HepG2 (cell line): ENCODE measurements around the gene RNF126. TPM values are rescaled to one million over a fixed set of nuclear protein-coding genes. Genes with fewer than 3 reads are reported as not detected.

Source experiments
- DNMT3B ChIP-seq: conservative IDR thresholded peaks from 2 replicates; pipeline ENCODE4 v1.6.1; 2016; ENCODE audit warnings: missing biosample characterization, control low read depth
- DR1 ChIP-seq: sonication (generic); formaldehyde crosslinking; IDR thresholded peaks from 2 replicates; pipeline ENCODE4 v1.8.0; 2021; ENCODE audit warnings: mild to moderate bottlenecking, missing genetic modification reagents, inconsistent platforms
- IKZF1 ChIP-seq: fragments of 450-650 bp; IDR thresholded peaks from 2 replicates; pipeline ENCODE4 v1.7.1; 2016
- KDM5A ChIP-seq: fragments of 200-600 bp; sonication (generic); IDR thresholded peaks from 2 replicates; pipeline ENCODE4 v1.7.0; 2018; ENCODE audit warnings: antibody characterized with exemption, mild to moderate bottlenecking, low read length, borderline replicate concordance
- MED8 ChIP-seq: sonication (generic); formaldehyde crosslinking; IDR thresholded peaks from 2 replicates; pipeline ENCODE4 v1.8.1; 2023; ENCODE audit warnings: mild to moderate bottlenecking, missing genetic modification reagents; ENCODE audit not compliant: insufficient replicate concordance
- NFKBIZ ChIP-seq: IDR thresholded peaks from 2 replicates; pipeline ENCODE4 v1.6.1; 2018; ENCODE audit warnings: missing genetic modification reagents, missing compliant biosample characterization
- NKX3-1 ChIP-seq: sonication (generic); formaldehyde crosslinking; IDR thresholded peaks from 2 replicates; pipeline ENCODE4 v1.5.0; 2020; ENCODE audit warnings: missing genetic modification reagents
- RBAK ChIP-seq: sonication (generic); formaldehyde crosslinking; IDR thresholded peaks from 2 replicates; pipeline ENCODE4 v1.5.1; 2020; ENCODE audit warnings: mild to moderate bottlenecking, missing genetic modification reagents
- SNAPC2 ChIP-seq: sonication (generic); formaldehyde crosslinking; IDR thresholded peaks from 2 replicates; pipeline ENCODE4 v1.8.1; 2022; ENCODE audit warnings: mild to moderate bottlenecking, missing genetic modification reagents
- SRSF4 ChIP-seq: fragments of 200-400 bp; formaldehyde crosslinking; IDR thresholded peaks from one replicate; pipeline ENCODE4 v1.6.1; 2018; ENCODE audit warnings: mild to moderate bottlenecking, low read depth, low read length, moderate library complexity; ENCODE audit not compliant: poor library complexity, severe bottlenecking
- TCF12 ChIP-seq, 2 experiments: fragments of 450-650 bp in 1 of 2; sonication (generic) in 1 of 2; formaldehyde crosslinking in 1 of 2; IDR thresholded peaks; 2 replicates each; pipeline versions ENCODE4 v1.6.1 to v1.8.0; 2017 to 2022; ENCODE audit warnings: antibody characterized with exemption in 1 of 2, mild to moderate bottlenecking in 1 of 2, missing genetic modification reagents in 1 of 2, moderate library complexity in 1 of 2
- TRIM24 ChIP-seq: sonication (generic); formaldehyde crosslinking; IDR thresholded peaks from 2 replicates; pipeline ENCODE4 v1.8.0; 2022; ENCODE audit warnings: mild to moderate bottlenecking, missing genetic modification reagents
- XRCC5 ChIP-seq: fragments of 200-400 bp; formaldehyde crosslinking; optimal IDR thresholded peaks from 2 replicates; pipeline ENCODE3; 2017; ENCODE audit warnings: mild to moderate bottlenecking, low read length
- ZKSCAN1 ChIP-seq: fragments of 150-350 bp; IDR thresholded peaks from 2 replicates; pipeline ENCODE4 v1.6.1; 2014; ENCODE audit warnings: low read length
- ZNF136 ChIP-seq: sonication (generic); formaldehyde crosslinking; IDR thresholded peaks from 2 replicates; pipeline ENCODE4 v1.8.1; 2022; ENCODE audit warnings: low read depth, mild to moderate bottlenecking, moderate library complexity, missing genetic modification reagents
- ZNF274 ChIP-seq: sonication (generic); formaldehyde crosslinking; IDR thresholded peaks from 2 replicates; pipeline ENCODE4 v1.5.1; 2020; ENCODE audit warnings: mild to moderate bottlenecking, missing genetic modification reagents
- ZNF292 ChIP-seq: sonication (generic); formaldehyde crosslinking; IDR thresholded peaks from 2 replicates; pipeline ENCODE4 v1.8.1; 2022; ENCODE audit warnings: mild to moderate bottlenecking, low read depth, missing genetic modification reagents, borderline replicate concordance
- ZNF468 ChIP-seq: sonication (generic); formaldehyde crosslinking; IDR thresholded peaks from 2 replicates; pipeline ENCODE4 v1.8.0; 2022; ENCODE audit warnings: mild to moderate bottlenecking, moderate library complexity, missing genetic modification reagents
- ZNF790 ChIP-seq: sonication (generic); formaldehyde crosslinking; IDR thresholded peaks from 2 replicates; pipeline ENCODE4 v1.8.0; 2022; ENCODE audit warnings: missing genetic modification reagents, mild to moderate bottlenecking, borderline replicate concordance
- ZNF792 ChIP-seq: IDR thresholded peaks from 2 replicates; pipeline ENCODE4 v1.6.1; 2016
- ZSCAN20 ChIP-seq: sonication (generic); formaldehyde crosslinking; IDR thresholded peaks from 2 replicates; pipeline ENCODE4 v1.4.0; 2020; ENCODE audit warnings: missing genetic modification reagents, mild to moderate bottlenecking, borderline replicate concordance
- polyA plus RNA-seq, 8 experiments: library from polyadenylated mRNA; depleted of rRNA in 3 of 8; stranded (reverse) in 7 of 8; unstranded in 1 of 8; fragments of >200 nt; fragmentation: Illumina TruSeq in 4 of 8; extraction: Trizol in 4 of 8; gene quantifications; 2 replicates each; pipeline versions ENCODE4 v1.2.1 to v1.2.3, GENCODE V29; 2011 to 2016; ENCODE audit warnings: low read depth in 4 of 8, missing spikeins in 1 of 8, mixed read lengths in 1 of 8; ENCODE audit not compliant: insufficient read depth in 1 of 8
- total RNA-seq, 5 experiments: library from RNA; depleted of rRNA; stranded (reverse); fragments of >200 nt; fragmentation: Illumina TruSeq; extraction: Trizol; gene quantifications; 2 replicates each; pipeline ENCODE4 v1.2.3, GENCODE V29; 2016; ENCODE audit warnings: low read depth in 1 of 5
- TF ChIP-seq, protein P1 (sequence below): sonication (generic); formaldehyde crosslinking; IDR thresholded peaks from 2 replicates; pipeline ENCODE4 v1.4.0; 2020; ENCODE audit warnings: missing genetic modification reagents
- TF ChIP-seq, protein P2 (sequence below): sonication (generic); formaldehyde crosslinking; IDR thresholded peaks from 2 replicates; pipeline ENCODE4 v1.8.1; 2023; ENCODE audit warnings: missing genetic modification reagents, mild to moderate bottlenecking, borderline replicate concordance
- TF ChIP-seq, protein P3 (sequence below): fragments of 450-650 bp; IDR thresholded peaks from 2 replicates; pipeline ENCODE4 v1.6.1; 2017
- TF ChIP-seq, protein P4 (sequence below): sonication (generic); formaldehyde crosslinking; IDR thresholded peaks from 2 replicates; pipeline ENCODE4 v1.5.0; 2020; ENCODE audit warnings: mild to moderate bottlenecking, missing genetic modification reagents, borderline replicate concordance
- TF ChIP-seq, protein P5 (sequence below): sonication (generic); formaldehyde crosslinking; IDR thresholded peaks from 2 replicates; pipeline ENCODE4 v1.4.0; 2020; ENCODE audit warnings: missing genetic modification reagents, borderline replicate concordance
- TF ChIP-seq, protein P6 (sequence below): IDR thresholded peaks from 2 replicates; pipeline ENCODE4 v1.6.1; 2016

RNF126 gene
- total and polyA plus RNA-seq, 2 of the 13 experiments (the other 11 are each of a cell fraction or from before 2014, with no cell fraction given): 23.2 to 34.0 TPM

DNA sequence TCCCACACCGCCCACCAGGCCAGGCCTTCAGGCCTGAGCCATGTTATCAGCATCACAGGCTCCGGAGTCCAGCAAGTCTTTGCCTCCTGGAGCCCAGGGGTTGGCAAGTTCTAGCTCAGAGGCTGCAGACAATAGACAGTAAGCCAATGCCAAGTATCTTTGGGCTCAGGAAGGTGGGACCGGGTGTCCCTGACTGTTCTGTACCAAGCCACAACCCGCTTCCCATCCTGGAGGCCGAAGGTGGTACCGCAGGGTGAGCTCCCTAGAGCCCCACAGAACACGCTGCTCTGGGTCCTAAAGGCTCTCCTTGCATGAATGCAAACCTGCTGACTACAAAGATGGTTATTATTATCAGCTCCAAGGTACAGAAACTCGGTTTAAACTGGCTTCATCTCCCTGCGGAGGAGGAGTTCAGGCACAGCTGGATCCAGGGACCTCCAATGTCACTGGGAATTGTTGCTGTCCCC, 7.6 kb upstream of the RNF126 start (continued):
- TF ChIP-seq, protein P1, sequence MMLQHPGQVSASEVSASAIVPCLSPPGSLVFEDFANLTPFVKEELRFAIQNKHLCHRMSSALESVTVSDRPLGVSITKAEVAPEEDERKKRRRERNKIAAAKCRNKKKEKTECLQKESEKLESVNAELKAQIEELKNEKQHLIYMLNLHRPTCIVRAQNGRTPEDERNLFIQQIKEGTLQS (CRISPR knock-in tag): no peak
- TF ChIP-seq, protein P2, sequence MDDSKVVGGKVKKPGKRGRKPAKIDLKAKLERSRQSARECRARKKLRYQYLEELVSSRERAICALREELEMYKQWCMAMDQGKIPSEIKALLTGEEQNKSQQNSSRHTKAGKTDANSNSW (CRISPR knock-in tag): no peak
- TF ChIP-seq, protein P3, sequence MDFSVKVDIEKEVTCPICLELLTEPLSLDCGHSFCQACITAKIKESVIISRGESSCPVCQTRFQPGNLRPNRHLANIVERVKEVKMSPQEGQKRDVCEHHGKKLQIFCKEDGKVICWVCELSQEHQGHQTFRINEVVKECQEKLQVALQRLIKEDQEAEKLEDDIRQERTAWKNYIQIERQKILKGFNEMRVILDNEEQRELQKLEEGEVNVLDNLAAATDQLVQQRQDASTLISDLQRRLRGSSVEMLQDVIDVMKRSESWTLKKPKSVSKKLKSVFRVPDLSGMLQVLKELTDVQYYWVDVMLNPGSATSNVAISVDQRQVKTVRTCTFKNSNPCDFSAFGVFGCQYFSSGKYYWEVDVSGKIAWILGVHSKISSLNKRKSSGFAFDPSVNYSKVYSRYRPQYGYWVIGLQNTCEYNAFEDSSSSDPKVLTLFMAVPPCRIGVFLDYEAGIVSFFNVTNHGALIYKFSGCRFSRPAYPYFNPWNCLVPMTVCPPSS: no peak
- no peak for TF ChIP-seq TCF12 (IDR thresholded peaks at IDR 0.05)
- TF ChIP-seq TCF12 (CRISPR knock-in tag; IDR thresholded peaks at IDR 0.05): no peak
- no peak for TF ChIP-seq SRSF4
- TF ChIP-seq DNMT3B (CRISPR knock-in tag): no peak
- TF ChIP-seq RBAK: no peak
- no peak for TF ChIP-seq NFKBIZ
- no peak for TF ChIP-seq TRIM24 (CRISPR knock-in tag)
- TF ChIP-seq IKZF1: no peak
- no peak for TF ChIP-seq KDM5A
- TF ChIP-seq ZSCAN20 (CRISPR knock-in tag): no peak
- no peak for TF ChIP-seq MED8 (CRISPR knock-in tag)
- no peak for TF ChIP-seq ZNF792 (CRISPR knock-in tag)
- TF ChIP-seq, protein P4, sequence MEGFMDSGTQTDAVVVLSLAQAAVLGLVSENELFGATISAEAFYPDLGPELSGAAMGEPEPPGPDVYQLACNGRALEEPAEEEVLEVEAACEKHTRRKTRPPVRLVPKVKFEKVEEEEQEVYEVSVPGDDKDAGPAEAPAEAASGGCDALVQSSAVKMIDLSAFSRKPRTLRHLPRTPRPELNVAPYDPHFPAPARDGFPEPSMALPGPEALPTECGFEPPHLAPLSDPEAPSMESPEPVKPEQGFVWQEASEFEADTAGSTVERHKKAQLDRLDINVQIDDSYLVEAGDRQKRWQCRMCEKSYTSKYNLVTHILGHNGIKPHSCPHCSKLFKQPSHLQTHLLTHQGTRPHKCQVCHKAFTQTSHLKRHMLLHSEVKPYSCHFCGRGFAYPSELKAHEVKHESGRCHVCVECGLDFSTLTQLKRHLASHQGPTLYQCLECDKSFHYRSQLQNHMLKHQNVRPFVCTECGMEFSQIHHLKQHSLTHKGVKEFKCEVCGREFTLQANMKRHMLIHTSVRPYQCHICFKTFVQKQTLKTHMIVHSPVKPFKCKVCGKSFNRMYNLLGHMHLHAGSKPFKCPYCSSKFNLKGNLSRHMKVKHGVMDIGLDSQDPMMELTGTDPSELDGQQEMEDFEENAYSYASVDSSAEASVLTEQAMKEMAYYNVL (CRISPR knock-in tag): no peak
- TF ChIP-seq, protein P5, sequence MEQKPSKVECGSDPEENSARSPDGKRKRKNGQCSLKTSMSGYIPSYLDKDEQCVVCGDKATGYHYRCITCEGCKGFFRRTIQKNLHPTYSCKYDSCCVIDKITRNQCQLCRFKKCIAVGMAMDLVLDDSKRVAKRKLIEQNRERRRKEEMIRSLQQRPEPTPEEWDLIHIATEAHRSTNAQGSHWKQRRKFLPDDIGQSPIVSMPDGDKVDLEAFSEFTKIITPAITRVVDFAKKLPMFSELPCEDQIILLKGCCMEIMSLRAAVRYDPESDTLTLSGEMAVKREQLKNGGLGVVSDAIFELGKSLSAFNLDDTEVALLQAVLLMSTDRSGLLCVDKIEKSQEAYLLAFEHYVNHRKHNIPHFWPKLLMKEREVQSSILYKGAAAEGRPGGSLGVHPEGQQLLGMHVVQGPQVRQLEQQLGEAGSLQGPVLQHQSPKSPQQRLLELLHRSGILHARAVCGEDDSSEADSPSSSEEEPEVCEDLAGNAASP: no peak
- 0 out of 2 replicates have a peak, but pooled peaks have one; percentile 42 for TF ChIP-seq ZKSCAN1
- TF ChIP-seq NKX3-1 (CRISPR knock-in tag): no peak
- no peak for TF ChIP-seq ZNF274
- TF ChIP-seq, protein P6, sequence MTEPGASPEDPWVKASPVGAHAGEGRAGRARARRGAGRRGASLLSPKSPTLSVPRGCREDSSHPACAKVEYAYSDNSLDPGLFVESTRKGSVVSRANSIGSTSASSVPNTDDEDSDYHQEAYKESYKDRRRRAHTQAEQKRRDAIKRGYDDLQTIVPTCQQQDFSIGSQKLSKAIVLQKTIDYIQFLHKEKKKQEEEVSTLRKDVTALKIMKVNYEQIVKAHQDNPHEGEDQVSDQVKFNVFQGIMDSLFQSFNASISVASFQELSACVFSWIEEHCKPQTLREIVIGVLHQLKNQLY (CRISPR knock-in tag): no peak
- no peak for TF ChIP-seq ZNF136
- peak; percentile 56; the same call in 1 of the 2 replicates for TF ChIP-seq ZNF292 (CRISPR knock-in tag)
- no peak for TF ChIP-seq ZNF468 (CRISPR knock-in tag)
- TF ChIP-seq SNAPC2: no peak
- peak; percentile 79 for TF ChIP-seq XRCC5
- TF ChIP-seq ZNF790: no peak
- TF ChIP-seq DR1 (CRISPR knock-in tag): no peak
